ENCODE results near the gene LARGE1.

Gene LARGE1

GRCh38 chr22:33796494-33796893 is 123.8 kb downstream of the LARGE1 start:
- DNase-seq (ENCODE audit: extremely low read depth, low read depth): no peak
- TF ChIP-seq, protein P1, sequence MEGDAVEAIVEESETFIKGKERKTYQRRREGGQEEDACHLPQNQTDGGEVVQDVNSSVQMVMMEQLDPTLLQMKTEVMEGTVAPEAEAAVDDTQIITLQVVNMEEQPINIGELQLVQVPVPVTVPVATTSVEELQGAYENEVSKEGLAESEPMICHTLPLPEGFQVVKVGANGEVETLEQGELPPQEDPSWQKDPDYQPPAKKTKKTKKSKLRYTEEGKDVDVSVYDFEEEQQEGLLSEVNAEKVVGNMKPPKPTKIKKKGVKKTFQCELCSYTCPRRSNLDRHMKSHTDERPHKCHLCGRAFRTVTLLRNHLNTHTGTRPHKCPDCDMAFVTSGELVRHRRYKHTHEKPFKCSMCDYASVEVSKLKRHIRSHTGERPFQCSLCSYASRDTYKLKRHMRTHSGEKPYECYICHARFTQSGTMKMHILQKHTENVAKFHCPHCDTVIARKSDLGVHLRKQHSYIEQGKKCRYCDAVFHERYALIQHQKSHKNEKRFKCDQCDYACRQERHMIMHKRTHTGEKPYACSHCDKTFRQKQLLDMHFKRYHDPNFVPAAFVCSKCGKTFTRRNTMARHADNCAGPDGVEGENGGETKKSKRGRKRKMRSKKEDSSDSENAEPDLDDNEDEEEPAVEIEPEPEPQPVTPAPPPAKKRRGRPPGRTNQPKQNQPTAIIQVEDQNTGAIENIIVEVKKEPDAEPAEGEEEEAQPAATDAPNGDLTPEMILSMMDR (IDR thresholded peaks at IDR 0.05; ENCODE audit: low read depth, low read length): no peak; the same call in 1 of the 2 replicates

DNA sequence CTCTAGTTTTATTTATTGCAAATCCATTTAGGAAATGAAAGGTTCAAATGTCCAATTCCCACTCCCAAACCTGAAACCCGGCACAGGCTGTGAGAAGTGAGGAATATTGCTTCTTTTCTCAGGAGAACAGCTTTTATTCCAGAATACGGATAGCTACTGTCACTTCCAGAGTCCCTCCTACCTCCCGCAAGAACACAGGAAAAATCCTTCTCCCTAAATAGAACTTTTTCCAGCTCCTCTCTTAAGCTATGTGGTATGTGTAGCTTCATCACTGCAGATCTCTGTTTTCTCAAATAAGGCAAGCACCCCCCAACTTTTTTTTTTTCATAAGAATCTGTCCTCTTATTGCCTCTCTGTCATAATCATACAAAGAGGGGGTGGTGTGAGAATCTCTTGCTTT is 126.8 kb downstream of the LARGE1 start:
- no peak for DNase-seq (ENCODE audit: extremely low read depth, low read depth)
- TF ChIP-seq, protein P1 (IDR thresholded peaks at IDR 0.05; ENCODE audit: low read depth, low read length): no peak

DNA sequence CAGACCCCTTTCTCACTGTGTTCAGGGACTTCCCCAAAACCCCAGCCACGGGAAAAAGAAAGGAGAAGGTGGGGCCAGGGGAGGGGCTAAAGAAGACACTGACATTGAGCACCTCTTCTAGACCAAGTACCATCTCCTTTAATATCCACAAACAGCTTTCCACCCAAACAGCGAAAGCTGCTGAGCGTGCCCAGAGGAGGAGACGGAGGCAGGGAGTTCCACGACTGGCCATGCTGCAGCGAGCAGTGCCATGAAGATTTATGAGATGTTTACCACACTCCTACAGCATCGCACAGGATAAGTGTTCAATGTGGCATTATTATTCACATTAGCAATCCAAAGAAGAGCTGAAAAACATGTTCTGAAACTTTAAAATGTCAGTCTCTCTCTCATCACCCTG is 127.4 kb downstream of the LARGE1 start:
- TF ChIP-seq, protein P1 (IDR thresholded peaks at IDR 0.05; ENCODE audit: low read depth, low read length): no peak
- DNase-seq (ENCODE audit: extremely low read depth, low read depth): no peak

DNA sequence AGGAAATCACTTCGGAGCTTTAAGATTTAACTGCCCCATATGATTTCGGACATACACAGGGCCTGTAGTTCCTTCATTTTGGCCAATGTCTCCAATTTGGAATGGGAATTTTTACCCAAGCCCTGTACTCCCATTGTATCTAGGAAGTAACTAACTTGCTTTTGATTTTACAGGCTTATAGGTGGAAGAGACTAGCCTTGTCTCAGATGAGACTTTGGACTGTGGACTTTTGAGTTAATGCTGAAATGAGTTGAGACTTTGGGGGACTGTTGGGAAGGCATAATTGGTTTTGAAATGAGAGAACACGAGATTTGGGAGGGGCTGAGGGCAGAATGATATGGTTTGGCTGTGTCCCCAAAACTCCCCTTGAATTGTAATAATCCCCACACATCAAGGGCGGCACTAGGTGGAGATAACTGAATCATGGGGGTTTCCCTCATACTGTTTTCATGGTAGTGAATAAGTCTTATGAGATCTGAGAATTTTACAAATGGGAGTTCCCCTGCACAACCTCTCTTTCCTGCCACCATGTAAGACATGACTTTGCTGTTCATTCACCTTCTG is 130.5 kb downstream of the LARGE1 start:
- TF ChIP-seq, protein P1 (IDR thresholded peaks at IDR 0.05; ENCODE audit: low read depth, low read length): no peak

GRCh38 chr22:33788927-33789326 is 131.3 kb downstream of the LARGE1 start:
- no peak for DNase-seq (ENCODE audit: extremely low read depth, low read depth)
- TF ChIP-seq, protein P1 (IDR thresholded peaks at IDR 0.05; ENCODE audit: low read depth, low read length): no peak

More for the DNA sequence above, 130.5 kb downstream of the LARGE1 start:
- no peak for DNase-seq (ENCODE audit: extremely low read depth, low read depth)

- TF ChIP-seq, protein P1 (IDR thresholded peaks at IDR 0.05; ENCODE audit: low read depth, low read length): no peak
Measured at GRCh38 chr22:33787645-33788456, 132.4 kb downstream of the LARGE1 start.

GRCh38 chr22:33786149-33786548 is 134.1 kb downstream of the LARGE1 start:
- TF ChIP-seq, protein P1 (IDR thresholded peaks at IDR 0.05; ENCODE audit: low read depth, low read length): no peak
- DNase-seq (ENCODE audit: extremely low read depth, low read depth): no peak

More at GRCh38 chr22:33787645-33788456, 132.4 kb downstream of the LARGE1 start:
- no peak for DNase-seq (ENCODE audit: extremely low read depth, low read depth)

All from AG09319 (cell line).